ENCODE data around the gene SERPINH1.

Gene SERPINH1

GRCh38 chr11:75602951-75603350 lies 40.9 kb downstream of the SERPINH1 start:
- no peak for DNase-seq

- no peak for DNase-seq
These were observed 42.0 kb downstream of the SERPINH1 start for GRCh38 chr11:75603791-75604736.

- DNase-seq, result no peak
These were observed 44.0 kb downstream of the SERPINH1 start for GRCh38 chr11:75606099-75606498.

- DNase-seq, result no peak
These were observed 49.8 kb downstream of the SERPINH1 start for GRCh38 chr11:75611823-75612222.

- DNase-seq, result no peak
These were observed 53.7 kb downstream of the SERPINH1 start for GRCh38 chr11:75615751-75616150.

GRCh38 chr11:75616281-75616680 lies 54.2 kb downstream of the SERPINH1 start:
- no peak for DNase-seq
